ENCODE results near the gene EPHB6.

EPHB6 gene

DNA sequence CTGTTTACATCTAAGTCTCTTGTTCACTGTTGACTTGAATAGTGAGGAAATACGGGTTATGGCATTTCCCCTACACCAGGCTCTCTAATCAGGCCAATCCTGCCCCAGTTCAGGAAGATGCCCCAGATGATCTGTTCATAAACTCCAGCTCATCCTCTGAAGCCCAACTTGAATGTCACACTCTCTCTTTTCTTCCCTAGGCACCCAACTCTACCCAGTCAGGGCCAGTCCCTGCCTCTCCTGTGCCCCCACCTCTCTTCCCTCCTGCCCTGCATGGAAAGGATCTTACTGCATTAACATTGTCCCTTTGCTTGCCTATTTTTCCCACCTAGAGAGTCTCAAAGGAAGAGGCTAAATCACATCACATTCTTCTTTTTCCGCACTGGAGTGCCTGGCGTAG is 41.3 kb downstream of the EPHB6 start:
- Histone ChIP-seq H3K4me3 (no peak overlapping the region), H3K27ac (no peak overlapping the region)
- DNase-seq (ENCODE audit: low spot score): peak; percentile 22
- TF ChIP-seq, protein P1, sequence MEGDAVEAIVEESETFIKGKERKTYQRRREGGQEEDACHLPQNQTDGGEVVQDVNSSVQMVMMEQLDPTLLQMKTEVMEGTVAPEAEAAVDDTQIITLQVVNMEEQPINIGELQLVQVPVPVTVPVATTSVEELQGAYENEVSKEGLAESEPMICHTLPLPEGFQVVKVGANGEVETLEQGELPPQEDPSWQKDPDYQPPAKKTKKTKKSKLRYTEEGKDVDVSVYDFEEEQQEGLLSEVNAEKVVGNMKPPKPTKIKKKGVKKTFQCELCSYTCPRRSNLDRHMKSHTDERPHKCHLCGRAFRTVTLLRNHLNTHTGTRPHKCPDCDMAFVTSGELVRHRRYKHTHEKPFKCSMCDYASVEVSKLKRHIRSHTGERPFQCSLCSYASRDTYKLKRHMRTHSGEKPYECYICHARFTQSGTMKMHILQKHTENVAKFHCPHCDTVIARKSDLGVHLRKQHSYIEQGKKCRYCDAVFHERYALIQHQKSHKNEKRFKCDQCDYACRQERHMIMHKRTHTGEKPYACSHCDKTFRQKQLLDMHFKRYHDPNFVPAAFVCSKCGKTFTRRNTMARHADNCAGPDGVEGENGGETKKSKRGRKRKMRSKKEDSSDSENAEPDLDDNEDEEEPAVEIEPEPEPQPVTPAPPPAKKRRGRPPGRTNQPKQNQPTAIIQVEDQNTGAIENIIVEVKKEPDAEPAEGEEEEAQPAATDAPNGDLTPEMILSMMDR (IDR thresholded peaks at IDR 0.05): no peak

DNA sequence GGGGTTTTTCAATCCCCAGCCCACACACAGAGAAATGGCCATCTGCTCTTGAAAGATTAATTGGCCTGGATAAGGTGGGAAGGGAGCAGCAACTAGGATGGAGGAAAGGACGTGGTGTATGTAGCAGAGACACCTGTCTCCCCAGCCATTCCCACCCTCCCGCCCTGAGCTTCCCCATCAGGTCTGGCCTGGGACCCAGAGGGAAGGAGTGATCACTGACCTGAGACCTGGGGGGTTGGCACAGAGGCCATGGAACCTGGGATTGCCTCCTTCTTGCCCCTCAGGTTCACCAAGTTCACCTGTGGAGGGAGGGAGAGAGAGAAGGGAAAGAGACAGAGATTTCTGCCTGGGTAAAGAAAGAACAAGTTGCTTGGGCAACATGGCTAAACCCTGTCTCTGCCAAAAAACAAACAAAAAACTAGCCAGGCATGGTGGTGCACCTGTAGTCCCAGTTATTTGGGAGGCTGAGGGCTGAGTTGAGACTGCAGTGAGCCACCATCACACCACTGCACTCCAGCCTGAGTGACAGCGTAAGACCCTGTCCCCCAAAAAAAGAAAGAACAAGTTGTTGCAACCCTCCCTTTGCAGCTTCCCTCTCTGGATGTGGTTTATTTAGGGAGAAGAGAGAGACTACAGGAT is 42.0 kb downstream of the EPHB6 start:
- TF ChIP-seq, protein P1 (IDR thresholded peaks at IDR 0.05): no peak
- peak; percentile 50 for DNase-seq (ENCODE audit: low spot score)
- Histone ChIP-seq H3K27ac (no peak overlapping the region), H3K4me3 (no peak overlapping the region)

DNA sequence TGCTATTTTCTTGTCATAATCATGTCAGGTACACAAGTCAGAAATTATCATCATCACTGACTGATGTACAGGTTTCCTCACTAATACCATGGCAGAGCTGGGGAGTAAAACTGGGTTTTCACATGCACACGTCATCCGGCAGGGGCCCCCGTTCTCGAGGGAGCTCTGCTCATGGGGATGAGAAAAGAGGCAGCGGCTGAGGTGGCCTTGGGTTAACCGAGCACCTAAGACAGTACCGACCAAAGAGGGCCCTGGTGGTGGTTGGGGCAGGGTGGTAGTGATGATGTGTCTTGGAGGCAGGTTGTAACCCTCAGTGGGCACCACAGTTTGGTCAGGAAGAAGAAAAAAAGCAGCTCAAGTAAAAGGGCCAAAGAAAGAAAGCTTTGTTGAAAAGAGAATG is 42.8 kb downstream of the EPHB6 start:
- DNase-seq (ENCODE audit: low spot score): peak; percentile 24
- TF ChIP-seq, protein P1 (IDR thresholded peaks at IDR 0.05): no peak
- H3K27ac ChIP-seq: no peak overlapping the region
- H3K4me3 ChIP-seq: no peak overlapping the region

- no peak overlapping the region for H3K27ac ChIP-seq
- TF ChIP-seq, protein P1 (IDR thresholded peaks at IDR 0.05): no peak
Observed at GRCh38 chr7:142898377-142899170, 43.7 kb downstream of the EPHB6 start.

GRCh38 chr7:142899661-142900060 is 44.8 kb downstream of the EPHB6 start:
- Histone ChIP-seq H3K27ac (no peak overlapping the region), H3K4me3 (no peak overlapping the region)
- no peak for DNase-seq (ENCODE audit: low spot score)
- TF ChIP-seq, protein P1 (IDR thresholded peaks at IDR 0.05): no peak

More at GRCh38 chr7:142898377-142899170, 43.7 kb downstream of the EPHB6 start:
- DNase-seq (ENCODE audit: low spot score): peak; percentile 43
- no peak overlapping the region for H3K4me3 ChIP-seq

DNA sequence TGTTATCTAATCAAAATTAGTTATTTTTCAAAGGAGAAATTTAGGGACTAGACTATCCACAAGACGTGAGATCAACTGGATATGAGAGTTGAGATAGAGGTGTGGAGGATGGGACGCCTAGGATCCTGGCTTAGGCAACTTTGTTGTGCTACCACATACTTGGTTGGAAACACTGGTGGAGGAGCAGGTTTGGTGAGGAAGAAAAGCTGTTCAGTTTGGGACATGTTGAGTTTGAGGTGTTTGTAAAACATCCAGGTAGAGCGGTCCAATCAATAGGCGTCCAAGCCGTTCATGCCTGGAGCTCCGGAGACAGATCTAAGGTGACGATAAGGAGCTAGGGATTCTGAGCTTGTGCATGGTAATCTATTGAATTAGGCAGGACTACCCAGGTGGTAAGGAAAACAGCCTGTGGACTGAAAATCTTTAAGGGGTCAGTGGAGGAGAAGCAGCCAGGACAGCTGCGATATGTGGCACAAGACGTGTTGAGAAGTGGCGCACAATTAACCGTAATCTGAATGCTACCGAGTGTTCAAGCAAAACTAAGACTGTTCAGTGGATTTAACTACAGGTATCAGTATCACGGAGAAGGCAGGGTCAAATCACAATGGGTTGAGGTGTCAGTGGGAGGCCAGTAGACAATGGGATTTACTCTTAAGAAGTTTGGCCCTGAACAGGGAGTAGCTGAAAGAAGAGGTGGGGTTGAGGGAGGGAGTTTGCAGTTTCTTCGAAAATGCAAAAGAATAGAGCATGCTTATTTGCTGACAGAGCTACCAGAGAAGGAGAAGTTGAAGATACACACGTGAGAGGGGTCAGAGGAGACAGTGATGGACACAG is 46.8 kb downstream of the EPHB6 start:
- DNase-seq (ENCODE audit: low spot score): peak; percentile 38
- H3K4me3 ChIP-seq: no peak overlapping the region
- TF ChIP-seq, protein P1 (IDR thresholded peaks at IDR 0.05): no peak
- H3K27ac ChIP-seq: no peak overlapping the region

Measured in coronary artery (tissue), 2 donors.